Naive thymus-derived CD4-positive, alpha-beta T cell (primary cell): ENCODE measurements around the gene SCN2B. TPM values are rescaled to one million over a fixed set of nuclear protein-coding genes. Genes with fewer than 3 reads are reported as not detected.

Source experiments
- ATAC-seq: fragments of 150-1000 bp; cut with Tn5 transposase; 2 replicates; pipeline ENCODE4 v1.10.0; 2021; ENCODE audit warnings: mild to moderate bottlenecking, moderate library complexity
- CTCF ChIA-PET: fragments of 350-600 bp; sonication (Branson Sonifier 250); formaldehyde crosslinking; loops from one replicate; lab custom pipeline; 2021; ENCODE audit warnings: antibody characterized with exemption; lab: Charles Lee
- POLR2A ChIA-PET: fragments of 350-600 bp; sonication (Branson Sonifier 250); formaldehyde crosslinking; loops from one replicate; lab custom pipeline; 2021; ENCODE audit warnings: antibody characterized with exemption, inconsistent platforms; lab: Charles Lee
- DNase-seq, 9 donors: peaks; one replicate each; pipeline versions ENCODE4 v3.0.0 to v3.0.0-alpha.2; 2020 to 2022; ENCODE audit warnings: mixed read lengths in 1 of 9
- H3K27ac ChIP-seq: one replicate; pipeline ENCODE4 v1.7.0; 2013; ENCODE audit warnings: mild to moderate bottlenecking, low read depth, low read length, moderate library complexity
- H3K27me3 ChIP-seq, 2 donors: one replicate each; pipeline ENCODE4 v1.7.0; 2013; ENCODE audit warnings: low read length in 2 of 2, mild to moderate bottlenecking in 2 of 2, moderate library complexity in 2 of 2; ENCODE audit not compliant: control insufficient read depth in 2 of 2, insufficient read depth in 2 of 2
- H3K36me3 ChIP-seq, 3 experiments: 1 replicate in 2 of 3; 2 replicates in 1 of 3; pipeline ENCODE4 v1.7.0; 2013; ENCODE audit warnings: low read length in 3 of 3, mild to moderate bottlenecking in 3 of 3, moderate library complexity in 1 of 3; ENCODE audit not compliant: insufficient read depth in 3 of 3, control insufficient read depth in 2 of 3
- H3K4me1 ChIP-seq, 2 donors: one replicate each; pipeline ENCODE4 v1.7.0; 2013; ENCODE audit warnings: low read length in 2 of 2, mild to moderate bottlenecking in 2 of 2, moderate library complexity in 1 of 2; ENCODE audit not compliant: control insufficient read depth in 2 of 2, insufficient read depth in 2 of 2
- H3K4me3 ChIP-seq: 2 replicates; pipeline ENCODE4 v1.7.0; 2013; ENCODE audit warnings: mild to moderate bottlenecking, low read length
- H3K9me3 ChIP-seq, 3 experiments: 1 replicate in 2 of 3; 2 replicates in 1 of 3; pipeline ENCODE4 v1.7.0; 2013; ENCODE audit warnings: low read length in 3 of 3; ENCODE audit not compliant: control insufficient read depth in 2 of 3
- H3K27ac Mint-ChIP-seq, 9 donors: one replicate each; pipeline ENCODE4 v1.8.0; 2020 to 2022; ENCODE audit warnings: mixed read lengths in 9 of 9, mild to moderate bottlenecking in 8 of 9, moderate library complexity in 5 of 9, inconsistent platforms in 2 of 9
- H3K27me3 Mint-ChIP-seq, 5 donors: one replicate each; pipeline ENCODE4 v1.8.0; 2021 to 2022; ENCODE audit warnings: mixed read lengths in 5 of 5, mild to moderate bottlenecking in 1 of 5
- H3K36me3 Mint-ChIP-seq, 5 donors: one replicate each; pipeline ENCODE4 v1.8.0; 2020 to 2022; ENCODE audit warnings: mixed read lengths in 5 of 5, mild to moderate bottlenecking in 3 of 5, inconsistent platforms in 1 of 5
- H3K4me1 Mint-ChIP-seq, 7 donors: one replicate each; pipeline ENCODE4 v1.8.0; 2020 to 2022; ENCODE audit warnings: mixed read lengths in 7 of 7, mild to moderate bottlenecking in 3 of 7, inconsistent platforms in 1 of 7
- H3K4me3 Mint-ChIP-seq, 10 donors: one replicate each; pipeline ENCODE4 v1.8.0; 2020 to 2022; ENCODE audit warnings: mild to moderate bottlenecking in 10 of 10, mixed read lengths in 10 of 10, moderate library complexity in 6 of 10, inconsistent platforms in 2 of 10
- H3K9me3 Mint-ChIP-seq, 11 donors: one replicate each; pipeline ENCODE4 v1.8.0; 2020 to 2022; ENCODE audit warnings: mixed read lengths in 11 of 11, mild to moderate bottlenecking in 4 of 11, inconsistent platforms in 1 of 11, moderate library complexity in 1 of 11
- intact Hi-C, 2 donors: fragments of 100-400 bp; cut with micrococcal nuclease; formaldehyde crosslinking; loops; one replicate each; pipeline ENCODE4 v1.15.1; 2023
- polyA plus RNA-seq, 2 donors: library from polyadenylated mRNA; unstranded; fragments of 300-500 nt; fragmentation: Illumina TruSeq; gene quantifications; one replicate each; pipeline ENCODE4 v1.2.3, GENCODE V29; 2021
- total RNA-seq, 6 experiments: library from RNA in 5 of 6; stranded (reverse) in 5 of 6; gene quantifications; 1 replicate in 5 of 6; 2 replicates in 1 of 6; pipeline ENCODE4 v1.2.3 and lab custom pipeline; 2021 to 2026

Gene SCN2B
- total and polyA plus RNA-seq, 7 experiments from 2014 or later, result not detected

GRCh38 chr11:118166641-118167040 is 9.8 kb downstream of the SCN2B start:
- peaks cover 0 to 30% (median 8%) of the 10 kb centered on the region in 5 donors for H3K27me3 Mint-ChIP-seq
- Histone ChIP-seq H3K9me3 (no peaks in the 10 kb centered on the region), H3K4me1 (peaks cover 0 to 5% of the 10 kb centered on the region in 2 donors), H3K36me3 (no peaks in the 10 kb centered on the region), H3K27me3 (no peaks in the 10 kb centered on the region), H3K4me3 (no peak overlapping the region), H3K27ac (no peak overlapping the region)
- H3K4me3 Mint-ChIP-seq, result no peak overlapping the region
- H3K9me3 Mint-ChIP-seq, result peaks cover 0 to 3% (median 0%) of the 10 kb centered on the region in 11 donors
- intact Hi-C loops, result no loop called here
- peak overlapping the region in 2 of 9 donors; percentile 56 to 84 for H3K27ac Mint-ChIP-seq
- ChIA-PET CTCF (no interaction called here), POLR2A (no interaction called here)
- no peak for DNase-seq
- H3K36me3 Mint-ChIP-seq, result no peaks in the 10 kb centered on the region
- H3K4me1 Mint-ChIP-seq, result peaks cover 0 to 5% (median 0%) of the 10 kb centered on the region in 7 donors
- ATAC-seq, result no peak

- intact Hi-C loops, result no loop called here
- ATAC-seq, result no peak
- peaks cover 0 to 3% (median 0%) of the 10 kb centered on the region in 11 donors for H3K9me3 Mint-ChIP-seq
Measured at GRCh38 chr11:118164885-118165284, 11.6 kb downstream of the SCN2B start.

GRCh38 chr11:118163494-118163893 is 12.9 kb downstream of the SCN2B start:
- Mint-ChIP-seq H3K27me3 (peaks cover 4 to 37% (median 18%) of the 10 kb centered on the region in 5 donors), H3K4me1 (no peaks in the 10 kb centered on the region), H3K27ac (no peak overlapping the region), H3K4me3 (no peak overlapping the region), H3K9me3 (peaks cover 0 to 3% (median 0%) of the 10 kb centered on the region in 11 donors), H3K36me3 (no peaks in the 10 kb centered on the region)
- DNase-seq, result no peak
- H3K27ac ChIP-seq, result no peak overlapping the region
- H3K4me3 ChIP-seq, result no peak overlapping the region
- H3K36me3 ChIP-seq, result no peaks in the 10 kb centered on the region
- no peak for ATAC-seq
- intact Hi-C loops, result no loop called here
- ChIA-PET POLR2A (no interaction called here), CTCF (no interaction called here)
- no peaks in the 10 kb centered on the region for H3K27me3 ChIP-seq
- H3K4me1 ChIP-seq, result no peaks in the 10 kb centered on the region
- no peaks in the 10 kb centered on the region for H3K9me3 ChIP-seq

More at GRCh38 chr11:118164885-118165284, 11.6 kb downstream of the SCN2B start:
- Histone ChIP-seq H3K9me3 (no peaks in the 10 kb centered on the region), H3K27me3 (no peaks in the 10 kb centered on the region), H3K27ac (no peak overlapping the region), H3K36me3 (no peaks in the 10 kb centered on the region), H3K4me3 (no peak overlapping the region), H3K4me1 (no peaks in the 10 kb centered on the region)
- no peak for DNase-seq
- no peak overlapping the region for H3K27ac Mint-ChIP-seq
- peaks cover 0 to 32% (median 5%) of the 10 kb centered on the region in 5 donors for H3K27me3 Mint-ChIP-seq
- H3K4me1 Mint-ChIP-seq, result no peaks in the 10 kb centered on the region
- POLR2A ChIA-PET, result no interaction called here
- H3K36me3 Mint-ChIP-seq, result no peaks in the 10 kb centered on the region
- CTCF ChIA-PET, result interaction anchor here (0.6 kb wide), 1 partner anchor 34 kb away, joined by 3 read pairs; no protein-coding TSS in a partner anchor
- H3K4me3 Mint-ChIP-seq, result no peak overlapping the region

- Mint-ChIP-seq H3K4me3 (no peak overlapping the region), H3K4me1 (peaks cover 0 to under 1% (median 0%) of the 10 kb centered on the region in 7 donors), H3K27me3 (peaks cover 9 to 43% (median 24%) of the 10 kb centered on the region in 5 donors), H3K36me3 (no peaks in the 10 kb centered on the region), H3K9me3 (peaks cover 0 to 3% (median 0%) of the 10 kb centered on the region in 11 donors), H3K27ac (no peak overlapping the region)
- intact Hi-C loops, result no loop called here
- Histone ChIP-seq H3K9me3 (no peaks in the 10 kb centered on the region), H3K27ac (no peak overlapping the region), H3K4me1 (no peaks in the 10 kb centered on the region), H3K27me3 (no peaks in the 10 kb centered on the region), H3K36me3 (no peaks in the 10 kb centered on the region), H3K4me3 (no peak overlapping the region)
- ATAC-seq, result no peak
- no peak for DNase-seq
- POLR2A ChIA-PET, result no interaction called here
- CTCF ChIA-PET, result no interaction called here
Measured at GRCh38 chr11:118162846-118163245, 13.6 kb downstream of the SCN2B start.

DNA sequence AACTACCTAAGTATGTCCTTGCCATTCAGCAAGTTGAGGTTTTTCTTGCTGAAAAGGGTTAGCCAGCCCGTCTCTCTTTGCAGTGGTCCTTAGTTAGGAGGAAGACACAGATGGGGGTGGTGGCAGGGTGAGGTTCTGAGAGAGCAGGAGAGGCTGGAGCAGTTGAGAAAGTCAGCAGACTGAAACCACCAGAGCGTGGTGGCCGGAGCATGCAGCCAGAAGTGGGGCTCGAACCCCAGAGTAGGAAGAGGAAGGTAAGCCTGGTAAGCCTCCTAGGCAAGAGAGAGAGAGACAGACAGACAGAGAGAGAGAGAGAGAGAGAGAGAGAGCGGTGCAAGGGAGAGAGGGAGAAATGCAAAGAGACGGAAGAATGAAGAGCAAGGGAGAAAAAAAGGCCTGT is 14.7 kb downstream of the SCN2B start:
- H3K27ac ChIP-seq, result no peak overlapping the region
- Mint-ChIP-seq H3K27me3 (peaks cover 20 to 44% (median 33%) of the 10 kb centered on the region in 5 donors), H3K27ac (no peak overlapping the region), H3K9me3 (peaks cover 0 to 3% (median 0%) of the 10 kb centered on the region in 11 donors), H3K4me3 (no peak overlapping the region), H3K36me3 (no peaks in the 10 kb centered on the region), H3K4me1 (peaks cover 0 to 8% (median 5%) of the 10 kb centered on the region in 7 donors)
- no peaks in the 10 kb centered on the region for H3K4me1 ChIP-seq
- DNase-seq, result no peak
- ChIA-PET CTCF (no interaction called here), POLR2A (no interaction called here)
- intact Hi-C loops, result no loop called here
- peaks cover 0 to 6% of the 10 kb centered on the region in 2 donors for H3K27me3 ChIP-seq
- no peak overlapping the region for H3K4me3 ChIP-seq
- H3K9me3 ChIP-seq, result no peaks in the 10 kb centered on the region
- no peaks in the 10 kb centered on the region for H3K36me3 ChIP-seq
- ATAC-seq, result no peak

GRCh38 chr11:118157186-118157895 is 19.1 kb downstream of the SCN2B start:
- H3K9me3 Mint-ChIP-seq, result no peaks in the 10 kb centered on the region
- Histone ChIP-seq H3K27ac (no peak overlapping the region), H3K27me3 (peaks cover 6 to 8% of the 10 kb centered on the region in 2 donors), H3K4me3 (no peak overlapping the region), H3K4me1 (peaks cover 0 to 3% of the 10 kb centered on the region in 2 donors), H3K36me3 (no peaks in the 10 kb centered on the region), H3K9me3 (no peaks in the 10 kb centered on the region)
- DNase-seq, result no peak
- intact Hi-C loops, result no loop called here
- H3K36me3 Mint-ChIP-seq, result no peaks in the 10 kb centered on the region
- ATAC-seq, result no peak
- ChIA-PET POLR2A (no interaction called here), CTCF (interaction anchor here (1.4 to 3.5 kb wide), 2 partner anchors 13 to 14 kb away, joined by 8 to 13 read pairs; no protein-coding TSS in a partner anchor)
- peaks cover 6 to 18% (median 12%) of the 10 kb centered on the region in 7 donors for H3K4me1 Mint-ChIP-seq
- no peak overlapping the region for H3K4me3 Mint-ChIP-seq
- peaks cover 52 to 77% (median 62%) of the 10 kb centered on the region in 5 donors for H3K27me3 Mint-ChIP-seq
- no peak overlapping the region for H3K27ac Mint-ChIP-seq
